Panc1 (cell line): Measurements from ENCODE around the gene ZNF185. TPM values are rescaled to one million over a fixed set of nuclear protein-coding genes. Genes with fewer than 3 reads are reported as not detected.
A peak's percentile ranks its signal among the peaks of the same experiment; 100 is the strongest.

ENCODE experiments used
- ATAC-seq: fragments of 200-7000 bp; cut with Tn5 transposase; 2 replicates; pipeline ENCODE4 v1.9.1; 2020; ENCODE audit warnings: mild to moderate bottlenecking, moderate library complexity
- BruUV-seq: library from RNA; stranded (reverse); fragments of 400-500 nt; replicated peaks from 2 replicates; lab custom pipeline; 2021; lab: Mats Ljungman, UMichigan
- CTCF ChIA-PET: fragments of 300-600 bp; sonication (Branson Sonifier 250); formaldehyde crosslinking; loops from one replicate; lab custom pipeline; 2022; ENCODE audit warnings: antibody characterized with exemption; lab: Charles Lee
- POLR2A ChIA-PET: fragments of 300-600 bp; sonication (Branson Sonifier 250); formaldehyde crosslinking; loops from one replicate; lab custom pipeline; 2022; ENCODE audit warnings: antibody characterized with exemption; lab: Charles Lee
- DNase-seq: peaks from one replicate; pipeline ENCODE4 v3.0.0-alpha.2; 2010; ENCODE audit warnings: low read depth, low spot score
- H3K27ac ChIP-seq: 2 replicates; pipeline ENCODE4 v1.5.1; 2011; ENCODE audit warnings: mild to moderate bottlenecking, low read length, inconsistent platforms
- H3K27me3 ChIP-seq: fragments of 200-500 bp; sonication (Bioruptor generic); 2 replicates; pipeline ENCODE4 v1.6.0; 2014; ENCODE audit warnings: low read length, inconsistent platforms; ENCODE audit not compliant: control insufficient read depth, insufficient read depth
- H3K36me3 ChIP-seq: fragments of 200-500 bp; sonication (Bioruptor generic); 2 replicates; pipeline ENCODE4 v1.5.1; 2014; ENCODE audit warnings: inconsistent platforms, mild to moderate bottlenecking, low read length, moderate library complexity; ENCODE audit not compliant: control insufficient read depth, insufficient read depth
- H3K4me1 ChIP-seq: 2 replicates; pipeline ENCODE4 v1.5.1; 2011; ENCODE audit warnings: inconsistent platforms, mild to moderate bottlenecking, low read length, moderate library complexity; ENCODE audit not compliant: control insufficient read depth, insufficient read depth
- H3K4me3 ChIP-seq, 2 experiments: 2 replicates each; pipeline ENCODE4 v1.5.1; 2011 to 2012; ENCODE audit warnings: low read depth in 2 of 2, low read length in 2 of 2, mild to moderate bottlenecking in 2 of 2, inconsistent platforms in 1 of 2, moderate library complexity in 1 of 2
- H3K9me3 ChIP-seq: fragments of 200-500 bp; sonication (Bioruptor generic); 2 replicates; pipeline ENCODE4 v1.5.1; 2014; ENCODE audit warnings: low read depth, mild to moderate bottlenecking, inconsistent platforms, low read length, moderate library complexity; ENCODE audit not compliant: control insufficient read depth, insufficient read depth
- CTCF ChIP-seq: fragments of 450-650 bp; IDR thresholded peaks from 2 replicates; pipeline ENCODE4 v1.5.1; 2017; ENCODE audit warnings: mild to moderate bottlenecking
- POLR2AphosphoS5 ChIP-seq: IDR thresholded peaks from 2 replicates; pipeline ENCODE4 v1.6.1; 2012; ENCODE audit warnings: mild to moderate bottlenecking, low read depth, low read length, moderate library complexity
- SIN3A ChIP-seq: IDR thresholded peaks from 2 replicates; pipeline ENCODE4 v1.6.1; 2012; ENCODE audit warnings: low read depth, mild to moderate bottlenecking, low read length, moderate library complexity, borderline replicate concordance; ENCODE audit not compliant: insufficient read depth
- TCF7L2 ChIP-seq: IDR thresholded peaks from 2 replicates; pipeline ENCODE4 v1.6.1; 2011; ENCODE audit warnings: mild to moderate bottlenecking, low read depth, low read length, inconsistent platforms
- in situ Hi-C: cut with HindIII; loops from 2 replicates; pipeline ENCODE4 v1.10.0; 2016; ENCODE audit warnings: low sequenced_read_pairs, low pct_unique_long_range_greater_than_20kb
- intact Hi-C: fragments of 100-400 bp; cut with micrococcal nuclease; formaldehyde crosslinking; loops from one replicate; pipeline ENCODE4 v1.10.0; 2022; ENCODE audit not compliant: unreplicated experiment
- total RNA-seq: library from RNA; stranded (reverse); gene quantifications from one replicate; pipeline ENCODE4 v1.2.1, GENCODE V29; 2021; ENCODE audit not compliant: unreplicated experiment
- TF ChIP-seq, protein P1 (sequence below), 2 experiments: IDR thresholded peaks; 2 replicates each; pipeline ENCODE4 v1.6.1; 2011 to 2012; ENCODE audit warnings: low read depth in 2 of 2, control low read depth in 1 of 2, low read length in 1 of 2, mild to moderate bottlenecking in 1 of 2, moderate library complexity in 1 of 2; ENCODE audit not compliant: insufficient read depth in 1 of 2

ZNF185 gene
- total RNA-seq, 1 experiment from 2014 or later = 5.4 TPM

- CTCF ChIA-PET = no interaction called here
- H3K4me3 ChIP-seq = no peak overlapping the region
- ATAC-seq (no peak), DNase-seq (no peak)
- in situ Hi-C loops = no loop called here
- H3K4me1 ChIP-seq = peaks cover 3% of the 10 kb centered on the region; the same call in 1 of the 2 replicates
- intact Hi-C loops = no loop called here
- no peaks in the 10 kb centered on the region for H3K9me3 ChIP-seq
- BruUV-seq = no TSS peak
- no peaks in the 10 kb centered on the region for H3K27me3 ChIP-seq
- TF ChIP-seq TCF7L2 (no peak), SIN3A (no peak), POLR2AphosphoS5 (no peak), CTCF (no peak)
- TF ChIP-seq, protein P1, sequence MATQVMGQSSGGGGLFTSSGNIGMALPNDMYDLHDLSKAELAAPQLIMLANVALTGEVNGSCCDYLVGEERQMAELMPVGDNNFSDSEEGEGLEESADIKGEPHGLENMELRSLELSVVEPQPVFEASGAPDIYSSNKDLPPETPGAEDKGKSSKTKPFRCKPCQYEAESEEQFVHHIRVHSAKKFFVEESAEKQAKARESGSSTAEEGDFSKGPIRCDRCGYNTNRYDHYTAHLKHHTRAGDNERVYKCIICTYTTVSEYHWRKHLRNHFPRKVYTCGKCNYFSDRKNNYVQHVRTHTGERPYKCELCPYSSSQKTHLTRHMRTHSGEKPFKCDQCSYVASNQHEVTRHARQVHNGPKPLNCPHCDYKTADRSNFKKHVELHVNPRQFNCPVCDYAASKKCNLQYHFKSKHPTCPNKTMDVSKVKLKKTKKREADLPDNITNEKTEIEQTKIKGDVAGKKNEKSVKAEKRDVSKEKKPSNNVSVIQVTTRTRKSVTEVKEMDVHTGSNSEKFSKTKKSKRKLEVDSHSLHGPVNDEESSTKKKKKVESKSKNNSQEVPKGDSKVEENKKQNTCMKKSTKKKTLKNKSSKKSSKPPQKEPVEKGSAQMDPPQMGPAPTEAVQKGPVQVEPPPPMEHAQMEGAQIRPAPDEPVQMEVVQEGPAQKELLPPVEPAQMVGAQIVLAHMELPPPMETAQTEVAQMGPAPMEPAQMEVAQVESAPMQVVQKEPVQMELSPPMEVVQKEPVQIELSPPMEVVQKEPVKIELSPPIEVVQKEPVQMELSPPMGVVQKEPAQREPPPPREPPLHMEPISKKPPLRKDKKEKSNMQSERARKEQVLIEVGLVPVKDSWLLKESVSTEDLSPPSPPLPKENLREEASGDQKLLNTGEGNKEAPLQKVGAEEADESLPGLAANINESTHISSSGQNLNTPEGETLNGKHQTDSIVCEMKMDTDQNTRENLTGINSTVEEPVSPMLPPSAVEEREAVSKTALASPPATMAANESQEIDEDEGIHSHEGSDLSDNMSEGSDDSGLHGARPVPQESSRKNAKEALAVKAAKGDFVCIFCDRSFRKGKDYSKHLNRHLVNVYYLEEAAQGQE (IDR thresholded peaks at IDR 0.05; ENCODE audit: insufficient read depth in 1 of 2, low read depth in 2 of 2, low read length in 1 of 2) = no peak
- H3K36me3 ChIP-seq = no peaks in the 10 kb centered on the region
- H3K27ac ChIP-seq = no peak overlapping the region
- POLR2A ChIA-PET = no interaction called here
These were observed 5.7 kb downstream of the ZNF185 start for GRCh38 chrX:152903589-152903988.

DNA sequence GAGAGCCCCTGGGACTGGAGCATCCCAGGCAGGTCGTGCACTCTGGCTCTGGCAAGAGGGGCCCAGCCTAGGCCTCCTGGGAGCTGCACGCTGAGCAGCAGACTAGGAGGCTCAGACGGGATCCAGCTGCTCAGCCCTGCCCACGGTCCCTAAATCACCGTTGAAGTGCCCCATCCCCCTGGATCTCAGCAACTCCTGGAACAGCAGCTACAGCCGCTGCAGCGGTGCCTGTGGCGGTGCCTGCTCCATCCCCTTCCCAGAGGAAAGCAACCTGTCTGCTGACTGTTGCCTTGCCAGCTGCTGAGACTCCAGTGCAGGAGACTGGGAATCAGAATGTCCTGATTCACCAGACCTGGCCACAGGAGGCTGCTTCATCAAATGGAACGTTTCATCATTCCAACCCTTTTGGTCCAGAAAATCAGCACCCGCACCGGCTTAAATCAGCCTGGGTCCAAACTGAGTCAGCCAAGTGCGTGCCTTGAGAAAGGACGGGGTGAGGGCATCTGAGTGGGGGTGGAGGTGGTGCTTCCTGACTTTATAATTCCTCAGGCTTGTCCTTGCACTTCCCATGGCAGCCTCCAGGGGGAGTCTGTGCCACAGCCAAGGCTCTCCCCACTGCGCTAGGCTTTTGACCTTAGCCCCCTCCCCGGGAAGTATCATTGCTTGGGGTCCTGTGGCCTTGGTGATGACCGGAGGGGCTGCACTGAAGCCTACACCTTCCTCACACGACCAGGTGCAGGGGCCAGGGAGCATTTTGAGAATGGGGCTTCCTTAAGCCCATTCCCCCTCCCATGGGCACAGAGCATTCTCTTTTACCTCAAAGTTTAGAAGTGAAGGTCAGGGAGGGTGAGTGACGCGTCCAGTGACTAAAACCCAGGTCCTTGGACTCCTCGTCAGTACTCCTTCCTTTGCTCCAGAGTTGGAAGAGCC, 6.5 kb downstream of the ZNF185 start:
- TF ChIP-seq SIN3A (no peak), CTCF (no peak), TCF7L2 (no peak)
- TF ChIP-seq, protein P1 (IDR thresholded peaks at IDR 0.05; ENCODE audit: insufficient read depth in 1 of 2, low read depth in 2 of 2, low read length in 1 of 2) = no peak
- POLR2A ChIA-PET = no interaction called here
- CTCF ChIA-PET = no interaction called here
- Histone ChIP-seq H3K9me3 (no peaks in the 10 kb centered on the region), H3K27ac (no peak overlapping the region), H3K36me3 (no peaks in the 10 kb centered on the region), H3K27me3 (no peaks in the 10 kb centered on the region), H3K4me3 (no peak overlapping the region), H3K4me1 (peaks cover 3% of the 10 kb centered on the region; the same call in 1 of the 2 replicates)
- in situ Hi-C loops (no loop called here), intact Hi-C loops (no loop called here)
- DNase-seq (no peak), ATAC-seq (peak; percentile 85)
- no TSS peak for BruUV-seq
